A673 (cell line): ENCODE results near the gene CNGA2. TPM values are rescaled to one million over a fixed set of nuclear protein-coding genes. Genes with fewer than 3 reads are reported as not detected.
A peak's percentile ranks its signal among the peaks of the same experiment; 100 is the strongest.

Experiments used
- BruUV-seq: library from RNA; stranded (reverse); fragments of 400-500 nt; replicated peaks from 2 replicates; lab custom pipeline; 2021; lab: Mats Ljungman, UMichigan
- CTCF ChIA-PET: fragments of 300-600 bp; sonication (Branson Sonifier 250); formaldehyde crosslinking; loops from one replicate; lab custom pipeline; 2022; ENCODE audit warnings: antibody characterized with exemption; lab: Charles Lee
- POLR2A ChIA-PET: fragments of 300-600 bp; sonication (Branson Sonifier 250); formaldehyde crosslinking; loops from one replicate; lab custom pipeline; 2022; ENCODE audit warnings: antibody characterized with exemption; ENCODE audit not compliant: low non-redundant PET; lab: Charles Lee
- DNase-seq: peaks from one replicate; pipeline ENCODE4 v3.0.0-alpha.2; 2015; ENCODE audit warnings: low spot score
- H3K27ac ChIP-seq: fragments of 200-600 bp; sonication (generic); 2 replicates; pipeline ENCODE4 v1.5.1; 2016; ENCODE audit warnings: mixed run types, low read depth, mild to moderate bottlenecking, mixed read lengths, antibody characterized with exemption, low read length; ENCODE audit not compliant: poor library complexity, severe bottlenecking
- H3K27me3 ChIP-seq: fragments of 200-600 bp; sonication (generic); replicated peaks from 2 replicates; pipeline ENCODE4 v1.6.1; 2017; ENCODE audit warnings: mixed run types, low read depth, mild to moderate bottlenecking, mixed read lengths, antibody characterized with exemption, low read length; ENCODE audit not compliant: insufficient read depth, poor library complexity
- H3K36me3 ChIP-seq: fragments of 200-600 bp; sonication (generic); 2 replicates; pipeline ENCODE4 v1.6.1; 2016; ENCODE audit warnings: mixed run types, mild to moderate bottlenecking, mixed read lengths, antibody characterized with exemption, low read length; ENCODE audit not compliant: insufficient read depth, poor library complexity, severe bottlenecking
- H3K4me1 ChIP-seq: fragments of 200-600 bp; sonication (generic); 2 replicates; pipeline ENCODE4 v1.6.1; 2017; ENCODE audit warnings: mixed run types, mild to moderate bottlenecking, mixed read lengths, antibody characterized with exemption, low read length; ENCODE audit not compliant: insufficient read depth, poor library complexity, severe bottlenecking
- H3K4me3 ChIP-seq: fragments of 200-600 bp; sonication (generic); 2 replicates; pipeline ENCODE4 v1.5.1; 2016; ENCODE audit warnings: low read depth, mixed run types, mild to moderate bottlenecking, mixed read lengths, low read length; ENCODE audit not compliant: poor library complexity, severe bottlenecking
- H3K9me3 ChIP-seq: fragments of 200-600 bp; sonication (generic); 2 replicates; pipeline ENCODE4 v1.6.1; 2016; ENCODE audit warnings: mixed run types, low read depth, mild to moderate bottlenecking, mixed read lengths, antibody characterized with exemption, low read length; ENCODE audit not compliant: poor library complexity, severe bottlenecking
- CTCF ChIP-seq: fragments of 300-800, 200-600 bp; sonication (generic); conservative IDR thresholded peaks from 2 replicates; pipeline ENCODE4 v1.5.1; 2017; ENCODE audit warnings: low read depth, mild to moderate bottlenecking, antibody characterized with exemption, low read length, moderate library complexity, mixed read lengths
- EZH2 ChIP-seq: fragments of 200-600 bp; sonication (generic); IDR thresholded peaks from 2 replicates; pipeline ENCODE4 v1.6.1; 2017; ENCODE audit warnings: borderline replicate concordance, low read depth, mild to moderate bottlenecking, mixed read lengths, antibody characterized with exemption, low read length; ENCODE audit not compliant: poor library complexity, severe bottlenecking
- intact Hi-C: fragments of 100-400 bp; cut with micrococcal nuclease; formaldehyde crosslinking; loops from one replicate; pipeline ENCODE4 v1.10.0; 2022; ENCODE audit not compliant: unreplicated experiment
- total RNA-seq: library from RNA; stranded (reverse); gene quantifications from 2 replicates; pipeline ENCODE4 v1.2.3, GENCODE V29; 2021

Gene CNGA2
- total RNA-seq, 1 experiment from 2014 or later: not detected

GRCh38 chrX:151712253-151712652, 22.3 kb upstream of the CNGA2 start:
- intact Hi-C loops: no loop called here
- no TSS peak for BruUV-seq
- no peaks in the 10 kb centered on the region for H3K27me3 ChIP-seq
- H3K9me3 ChIP-seq: no peaks in the 10 kb centered on the region
- no peak overlapping the region for H3K27ac ChIP-seq
- no peak overlapping the region for H3K4me3 ChIP-seq
- ChIA-PET POLR2A (no interaction called here), CTCF (no interaction called here)
- TF ChIP-seq EZH2 (no peak), CTCF (no peak)
- H3K4me1 ChIP-seq: no peaks in the 10 kb centered on the region
- DNase-seq: no peak
- H3K36me3 ChIP-seq: no peaks in the 10 kb centered on the region

GRCh38 chrX:151713849-151714248, 20.7 kb upstream of the CNGA2 start:
- POLR2A ChIA-PET: no interaction called here
- TF ChIP-seq CTCF (peak; percentile 65), EZH2 (no peak)
- Histone ChIP-seq H3K27ac (no peak overlapping the region), H3K36me3 (no peaks in the 10 kb centered on the region), H3K4me1 (no peaks in the 10 kb centered on the region), H3K27me3 (no peaks in the 10 kb centered on the region), H3K4me3 (no peak overlapping the region), H3K9me3 (no peaks in the 10 kb centered on the region)
- no TSS peak for BruUV-seq
- CTCF ChIA-PET: no interaction called here
- intact Hi-C loops: no loop called here
- peak; percentile 26 for DNase-seq

GRCh38 chrX:151714362-151714761, 20.2 kb upstream of the CNGA2 start:
- Histone ChIP-seq H3K27ac (no peak overlapping the region), H3K36me3 (no peaks in the 10 kb centered on the region), H3K4me3 (no peak overlapping the region), H3K9me3 (no peaks in the 10 kb centered on the region), H3K27me3 (no peaks in the 10 kb centered on the region), H3K4me1 (no peaks in the 10 kb centered on the region)
- no peak for DNase-seq
- ChIA-PET POLR2A (no interaction called here), CTCF (no interaction called here)
- TF ChIP-seq CTCF (no peak), EZH2 (no peak)
- intact Hi-C loops: no loop called here
- no TSS peak for BruUV-seq
